Stimulated activated CD8-positive, alpha-beta memory T cell treated with anti-CD3 and anti-CD28 coated beads, Interleukin-4, amount 100 ng/mL, for 24 hours (primary cell): ENCODE data around the gene FERMT2.
"Not testable (repeated sequence)": the region's sequence is repeated elsewhere in the genome, so short reads cannot be mapped to it uniquely, and the experiment has no call there.

ENCODE experiments used
- DNase-seq: peaks from one replicate; pipeline ENCODE4 v3.0.0-alpha.2; 2020; ENCODE audit warnings: low read depth

FERMT2 gene

DNA sequence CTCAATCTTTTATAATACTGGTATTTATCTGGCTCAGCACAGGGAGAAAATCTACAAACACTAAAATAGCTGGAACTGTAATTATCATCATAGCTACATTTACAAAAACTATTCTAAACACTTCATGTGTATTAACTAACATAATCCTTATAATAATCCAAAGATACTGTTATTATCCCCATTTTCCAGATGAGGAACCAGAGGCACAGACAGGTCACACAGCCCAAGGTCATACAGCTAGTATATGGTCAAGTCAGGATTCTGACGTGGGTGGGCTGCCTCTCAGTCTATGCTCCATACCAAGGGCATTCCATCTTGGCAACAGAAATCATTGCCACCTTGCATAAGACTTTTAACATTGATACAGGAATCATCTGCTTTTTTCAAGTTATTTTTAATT lies 11.4 kb downstream of the FERMT2 start:
- no peak for DNase-seq

DNA sequence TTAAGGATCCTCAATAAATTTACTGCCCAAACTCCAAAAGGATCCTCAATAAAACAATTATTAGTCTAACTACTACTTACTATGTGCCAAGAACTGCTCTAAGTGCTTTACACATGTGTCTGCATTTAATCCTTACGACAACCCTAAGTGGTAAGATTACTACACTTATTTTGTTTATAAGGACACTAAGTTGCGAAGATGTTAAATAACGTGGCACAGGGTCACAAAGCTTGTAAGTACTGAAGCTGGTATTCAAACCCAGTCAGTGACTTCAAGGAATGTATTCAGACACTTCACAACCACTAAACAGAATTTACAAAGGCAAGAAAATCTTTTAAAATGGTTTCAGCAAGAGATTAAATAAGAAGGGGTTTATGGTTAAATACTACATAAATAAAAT lies 13.0 kb downstream of the FERMT2 start:
- DNase-seq: no peak

DNA sequence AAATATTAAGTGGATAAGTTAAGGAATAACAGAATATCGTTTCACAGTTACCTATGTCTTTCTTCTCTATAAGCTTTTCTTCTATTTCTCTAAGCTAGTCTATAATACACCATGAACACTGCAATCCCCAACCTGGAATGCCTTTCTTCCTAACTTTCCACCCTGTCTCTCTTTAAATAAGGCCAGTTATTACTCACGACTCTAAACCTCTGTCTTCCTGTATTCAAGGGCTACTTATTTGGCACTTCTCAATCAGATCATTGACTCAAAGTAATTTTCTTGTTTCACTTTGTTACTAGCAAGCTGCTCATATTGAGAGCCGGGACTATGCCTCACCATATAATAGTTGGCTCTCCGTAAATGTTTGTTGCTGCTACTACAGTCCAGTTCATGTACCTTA lies 13.5 kb downstream of the FERMT2 start:
- DNase-seq: no peak

DNA sequence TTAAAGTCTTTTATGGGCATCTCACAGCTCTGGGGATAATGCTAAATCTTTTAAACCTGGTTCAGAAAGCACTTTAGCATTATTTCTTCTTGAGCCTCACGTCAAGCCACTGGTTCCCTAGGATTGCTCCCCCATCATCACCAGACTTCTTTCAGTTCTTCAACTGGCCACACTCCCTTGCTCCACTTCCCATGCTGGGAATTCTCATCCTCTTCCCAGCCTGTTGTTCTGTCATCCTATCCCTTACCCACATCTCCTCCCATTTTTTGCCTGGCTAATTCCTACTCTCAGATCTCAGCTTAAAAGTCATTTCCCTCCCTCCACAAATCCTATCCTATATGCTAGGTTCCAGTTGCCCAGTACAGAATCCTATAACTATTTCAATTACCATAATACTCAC lies 14.4 kb downstream of the FERMT2 start:
- DNase-seq: no peak

DNA sequence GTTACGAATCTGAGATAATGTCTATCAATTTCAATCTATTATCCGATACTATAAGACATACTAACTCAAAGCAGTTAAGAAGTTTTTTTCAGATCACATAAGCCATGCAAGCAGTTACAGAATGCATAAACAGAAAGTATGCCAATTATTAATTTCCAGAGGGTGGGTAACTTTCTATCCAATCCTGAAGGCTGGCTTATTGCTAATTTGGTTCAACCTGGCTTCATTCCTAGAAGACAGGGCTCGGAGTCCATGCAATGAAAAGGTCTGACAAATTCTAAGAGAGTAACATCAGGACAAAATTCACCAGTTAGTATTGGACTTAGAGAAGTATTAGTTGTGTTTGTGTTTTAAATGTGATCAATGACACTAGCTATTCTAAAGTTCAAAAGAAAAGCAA lies 15.0 kb downstream of the FERMT2 start:
- DNase-seq: no peak

DNA sequence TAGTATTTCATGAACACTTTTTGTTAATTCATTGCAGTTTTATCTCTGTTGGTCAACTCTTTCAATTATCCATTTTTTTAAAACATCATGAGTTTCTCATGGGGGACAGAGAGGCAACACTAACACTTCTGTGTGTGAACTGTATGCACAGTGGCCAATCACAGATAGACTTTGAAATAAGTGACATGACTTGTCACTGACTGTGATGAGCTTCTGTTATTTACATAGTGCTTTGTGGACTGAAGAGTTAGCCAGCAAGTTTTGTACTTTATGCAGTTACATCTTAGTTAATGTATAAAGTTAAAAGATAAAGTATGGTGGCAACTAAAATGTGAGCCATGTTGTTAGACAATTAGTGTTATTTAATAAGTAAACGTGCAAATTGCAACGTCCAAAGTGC lies 16.1 kb downstream of the FERMT2 start:
- DNase-seq: no peak

DNA sequence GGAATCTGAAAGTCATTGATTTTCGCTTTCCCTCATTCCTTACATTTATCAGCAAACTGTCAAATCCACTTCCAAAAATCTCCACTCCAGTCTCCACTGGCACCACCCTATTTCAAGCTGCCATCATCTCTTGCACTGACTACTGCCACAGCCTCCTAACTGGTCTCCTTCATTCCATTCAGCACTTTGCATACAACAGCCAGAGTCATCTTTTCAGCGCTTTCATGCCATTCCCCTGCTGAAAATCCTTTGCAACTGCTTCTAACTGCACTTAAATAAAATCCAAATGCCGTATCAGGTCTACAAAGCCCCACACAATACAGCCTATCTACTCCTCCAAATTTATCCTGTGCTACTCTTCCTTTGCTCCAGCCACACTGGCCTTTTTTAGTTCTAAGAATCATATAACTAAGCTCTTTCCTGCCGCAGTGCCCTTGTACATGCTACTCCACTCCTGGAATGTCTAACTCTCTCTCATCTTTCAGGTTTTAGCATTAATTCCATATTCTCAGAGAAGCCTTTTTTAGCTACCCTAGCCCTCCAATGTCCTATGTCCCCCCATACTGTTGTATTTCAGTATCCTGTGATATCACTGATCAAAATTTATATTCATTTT lies 21.6 kb downstream of the FERMT2 start:
- no peak for DNase-seq

DNA sequence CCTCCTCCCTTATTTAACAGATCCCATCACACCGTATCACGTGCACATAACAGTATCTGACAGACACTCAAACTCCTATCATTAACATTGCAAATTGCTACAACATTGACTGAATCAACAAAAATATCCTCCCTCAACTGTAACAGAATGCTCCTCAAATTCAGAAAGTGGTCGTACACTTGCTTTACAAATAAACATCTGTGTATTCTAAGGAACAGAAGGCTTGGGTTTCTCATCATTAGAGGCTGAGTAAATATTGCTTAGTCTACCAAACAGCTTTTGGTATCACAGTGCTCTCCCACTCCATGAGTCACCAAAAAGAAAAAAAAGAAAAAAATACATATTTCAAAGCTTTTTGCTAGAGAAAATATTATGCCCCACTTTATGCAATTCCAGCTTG lies 23.9 kb downstream of the FERMT2 start:
- no peak for DNase-seq

DNA sequence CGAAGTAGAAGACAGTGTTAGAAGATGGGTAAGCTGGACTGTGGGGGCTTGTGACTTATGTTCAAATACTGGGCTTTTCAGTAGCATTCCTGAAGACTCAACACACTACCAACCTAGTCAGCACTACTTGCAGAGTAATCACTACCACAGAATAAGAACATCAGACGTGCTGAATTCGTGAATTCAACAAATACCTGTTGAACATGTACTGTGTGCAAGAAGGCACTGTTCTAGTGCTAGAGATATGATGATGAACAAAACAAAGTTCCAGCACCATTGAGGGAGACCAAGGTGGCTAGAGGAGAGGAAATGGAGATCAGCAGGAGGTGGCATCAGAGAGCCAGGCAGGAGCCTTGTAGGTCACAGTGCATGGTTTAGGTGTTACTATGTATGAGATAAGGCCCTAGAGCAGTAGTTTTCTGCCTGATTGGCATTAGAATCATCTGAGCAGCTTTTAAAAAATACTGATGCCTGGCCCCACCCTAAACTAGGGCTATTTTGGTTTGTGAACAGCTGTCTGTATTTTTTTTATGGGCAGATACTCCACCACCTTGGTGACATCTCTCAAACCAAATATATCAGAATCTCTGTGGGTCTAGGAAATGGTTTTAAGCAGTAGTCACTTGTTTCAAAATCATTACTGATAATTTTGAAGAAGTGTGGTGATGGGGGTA lies 26.8 kb downstream of the FERMT2 start:
- DNase-seq: no peak

DNA sequence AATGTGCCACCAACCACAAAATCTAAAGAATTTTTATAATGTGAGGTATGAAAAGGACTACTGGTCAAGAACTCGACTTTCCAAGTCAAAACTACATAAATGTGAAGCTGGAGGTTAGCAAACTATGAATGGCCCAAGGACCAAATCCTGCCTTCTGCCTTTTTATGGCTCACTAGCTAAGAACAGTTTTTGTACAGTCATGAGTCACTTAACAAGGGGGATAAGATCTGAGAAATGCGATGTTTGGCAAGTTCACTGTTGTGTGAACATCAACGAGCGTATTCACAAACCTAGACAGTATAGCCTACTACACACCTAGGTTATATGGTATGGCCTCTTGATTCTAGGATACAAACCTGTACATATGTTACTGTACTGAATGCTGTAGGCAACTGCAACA lies 28.2 kb downstream of the FERMT2 start:
- DNase-seq: no peak

DNA sequence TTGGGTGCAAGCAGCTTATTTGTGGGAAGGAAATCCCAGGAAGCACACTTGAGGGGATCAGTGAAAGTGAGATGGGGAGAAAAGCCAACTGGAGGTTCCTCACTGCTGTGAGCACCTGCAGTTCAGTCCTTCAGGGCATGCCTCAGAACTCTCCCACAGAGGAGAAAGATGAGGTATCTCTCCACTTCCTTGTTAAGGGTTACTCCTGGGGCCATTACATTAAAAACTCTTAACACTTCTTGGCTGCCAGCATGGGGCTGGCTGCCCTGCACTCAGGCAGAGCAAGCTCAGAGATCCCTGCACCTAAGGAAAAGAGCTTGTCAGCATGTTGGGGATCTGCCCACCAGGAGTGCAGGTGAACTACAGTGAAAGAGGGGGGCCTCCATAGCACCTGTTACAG lies 28.8 kb downstream of the FERMT2 start:
- DNase-seq: no peak

DNA sequence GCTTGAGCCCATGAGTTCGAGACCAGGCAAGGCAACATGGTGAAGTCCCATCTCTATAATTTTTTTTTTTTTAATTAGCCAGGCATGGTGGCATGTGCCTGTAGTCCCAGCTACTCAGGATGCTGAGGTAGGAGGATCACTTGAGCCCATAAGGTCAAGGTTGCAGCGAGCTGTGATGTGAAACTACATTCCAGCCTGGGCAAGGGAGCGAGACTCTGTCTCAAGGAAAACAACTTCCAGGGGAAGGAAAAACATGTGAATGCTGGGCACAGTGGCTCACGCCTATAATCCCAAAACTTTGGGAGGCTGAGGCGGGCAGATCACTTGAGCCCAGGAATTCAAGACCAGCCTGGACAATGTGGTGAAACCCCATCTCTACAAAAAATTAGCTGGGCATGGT lies 30.4 kb downstream of the FERMT2 start:
- DNase-seq: not testable (repeated sequence)

DNA sequence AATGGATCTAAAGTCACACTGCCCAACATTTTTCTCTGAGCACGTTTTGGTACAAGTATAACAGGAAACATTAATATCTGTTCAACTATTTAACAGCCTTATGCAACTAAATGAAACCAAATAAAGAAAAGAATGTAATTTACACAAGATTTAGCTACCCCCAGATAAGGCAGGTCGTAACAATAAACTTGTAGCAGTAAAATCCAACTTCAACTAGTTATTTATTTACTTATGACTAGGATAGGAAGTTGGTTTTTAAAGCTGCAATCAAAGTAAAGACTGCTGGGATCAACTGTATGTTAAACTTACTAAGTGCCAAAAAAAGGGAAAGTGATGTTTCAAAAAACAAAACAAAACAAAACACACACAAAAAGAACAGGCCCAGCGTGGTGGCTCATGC lies 30.9 kb downstream of the FERMT2 start:
- DNase-seq: no peak

DNA sequence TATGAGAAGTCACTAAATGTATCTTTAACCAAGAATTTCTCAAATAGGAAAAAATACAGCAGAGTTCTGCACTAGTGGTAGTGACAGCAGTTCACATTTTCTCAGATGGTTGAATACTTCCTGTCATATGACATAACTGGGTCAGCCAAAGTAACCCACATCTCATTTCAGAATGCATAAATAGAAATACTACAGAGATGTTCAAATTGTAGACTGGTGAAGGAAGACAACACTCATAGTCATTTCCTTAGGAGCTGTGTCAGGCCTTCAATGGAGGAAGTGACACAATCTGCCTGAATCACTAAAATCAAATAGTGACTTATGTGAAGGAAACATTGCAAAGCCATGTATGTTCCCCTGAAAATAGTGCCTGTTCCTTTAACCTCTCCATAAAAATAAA lies 32.4 kb downstream of the FERMT2 start:
- DNase-seq: no peak

DNA sequence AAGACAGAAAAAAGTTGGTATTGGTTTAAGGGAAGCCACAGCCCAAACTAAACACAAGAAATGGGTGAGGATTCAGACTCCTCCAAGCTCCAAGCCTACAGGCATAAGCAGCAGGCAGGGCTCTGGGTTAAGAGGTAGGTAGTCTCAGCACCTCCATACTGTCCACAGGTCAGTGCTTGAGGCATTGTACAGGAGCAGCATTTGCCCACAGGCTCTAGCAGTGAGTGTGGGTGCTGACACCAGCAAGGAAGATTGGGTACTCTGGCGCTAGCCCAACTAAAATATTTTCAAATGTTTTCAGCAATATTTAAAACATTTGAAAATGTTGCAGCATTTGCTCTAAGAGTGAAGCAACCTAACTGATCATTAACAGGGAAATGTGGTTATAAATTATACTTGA lies 33.1 kb downstream of the FERMT2 start:
- no peak for DNase-seq

DNA sequence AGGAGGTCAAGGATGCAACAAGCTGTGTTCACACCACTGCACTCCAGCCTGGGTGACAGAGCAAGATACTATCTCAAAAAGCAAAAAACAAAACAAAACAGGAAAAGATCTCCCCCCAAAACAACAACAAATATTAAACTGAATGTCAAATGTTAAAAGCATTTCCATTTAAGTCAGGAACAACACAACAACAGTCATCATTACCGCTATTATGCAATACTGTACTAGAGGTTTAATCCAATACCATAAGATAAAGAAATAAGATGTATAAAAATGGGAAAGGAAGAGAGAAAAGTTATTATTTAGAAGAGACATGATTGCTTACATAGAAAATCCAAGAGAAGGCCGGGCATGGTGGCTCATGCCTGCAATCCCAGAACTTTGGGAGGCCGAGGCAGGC lies 36.6 kb downstream of the FERMT2 start:
- no peak for DNase-seq

DNA sequence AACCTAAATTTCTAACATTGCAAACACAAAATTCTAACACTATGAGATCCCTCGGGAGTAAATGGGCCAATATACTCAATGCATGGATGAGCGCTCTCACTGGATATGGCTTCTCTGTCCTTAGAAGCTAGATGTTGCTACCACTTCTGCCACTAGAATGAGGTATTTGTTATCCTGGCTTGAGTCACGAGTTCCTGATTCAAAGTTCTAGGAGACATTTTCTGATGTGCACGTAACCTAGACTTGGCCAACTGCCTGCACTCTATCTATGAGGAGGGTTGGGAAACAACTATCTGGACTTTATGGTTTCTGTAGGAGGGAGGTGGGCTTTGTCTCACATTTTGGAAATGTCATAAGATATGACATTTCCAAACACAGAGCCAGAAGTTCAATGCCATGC lies 37.6 kb downstream of the FERMT2 start:
- DNase-seq: no peak

DNA sequence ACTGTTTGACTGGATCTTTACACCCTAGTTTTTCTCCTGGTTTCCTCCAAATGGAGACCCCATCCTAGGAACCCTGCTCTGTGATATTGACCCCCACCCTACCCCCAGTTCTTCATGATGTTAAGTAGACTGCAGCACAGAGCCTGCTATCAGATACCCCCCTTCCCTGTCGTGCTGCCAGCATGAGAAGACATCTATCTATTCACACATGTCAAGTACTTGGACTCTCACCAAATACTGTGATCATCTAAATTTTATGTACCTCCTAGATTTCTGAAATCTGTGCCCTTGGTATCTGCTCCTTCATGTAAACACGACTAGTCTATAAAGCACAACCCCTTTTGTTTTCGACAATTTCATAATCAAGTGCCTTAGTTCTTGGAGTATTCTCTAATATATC lies 38.9 kb downstream of the FERMT2 start:
- DNase-seq: no peak

DNA sequence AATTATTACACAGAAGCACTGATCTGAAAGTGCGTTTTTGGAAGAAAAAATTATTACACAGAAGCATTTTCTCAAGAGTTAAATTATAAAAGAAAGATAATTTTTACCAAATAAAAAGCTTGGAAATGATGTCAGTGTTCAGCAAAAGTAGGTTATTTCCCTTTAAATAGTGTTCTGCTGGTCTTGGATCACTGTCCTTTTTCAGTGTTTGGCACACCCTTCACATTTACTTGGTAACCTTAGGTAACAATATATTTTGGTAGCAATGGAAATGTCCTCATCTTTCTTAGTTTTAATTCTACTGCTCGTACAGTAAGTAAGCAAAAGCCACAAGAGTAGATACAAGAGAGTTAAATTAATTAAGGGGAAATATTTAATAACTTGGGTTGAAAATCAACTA lies 40.3 kb downstream of the FERMT2 start:
- no peak for DNase-seq

DNA sequence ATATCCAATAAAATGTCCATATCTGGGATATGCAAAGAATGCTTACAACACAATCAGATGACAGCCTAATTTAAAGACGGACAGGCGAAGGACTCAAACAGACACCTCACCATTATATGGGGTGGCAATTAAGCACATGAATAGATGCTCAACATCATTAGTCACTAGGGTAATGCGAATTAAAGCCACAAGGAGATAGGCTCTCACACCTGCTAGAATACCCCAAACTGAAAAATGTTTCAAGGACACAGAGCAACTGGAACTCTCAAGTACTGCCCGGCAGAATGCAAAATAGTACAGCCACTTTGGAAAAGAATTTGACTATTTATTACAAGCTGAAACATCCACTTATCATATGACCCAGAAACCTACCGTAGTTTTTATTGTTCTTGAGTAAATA lies 42.9 kb downstream of the FERMT2 start:
- no peak for DNase-seq

DNA sequence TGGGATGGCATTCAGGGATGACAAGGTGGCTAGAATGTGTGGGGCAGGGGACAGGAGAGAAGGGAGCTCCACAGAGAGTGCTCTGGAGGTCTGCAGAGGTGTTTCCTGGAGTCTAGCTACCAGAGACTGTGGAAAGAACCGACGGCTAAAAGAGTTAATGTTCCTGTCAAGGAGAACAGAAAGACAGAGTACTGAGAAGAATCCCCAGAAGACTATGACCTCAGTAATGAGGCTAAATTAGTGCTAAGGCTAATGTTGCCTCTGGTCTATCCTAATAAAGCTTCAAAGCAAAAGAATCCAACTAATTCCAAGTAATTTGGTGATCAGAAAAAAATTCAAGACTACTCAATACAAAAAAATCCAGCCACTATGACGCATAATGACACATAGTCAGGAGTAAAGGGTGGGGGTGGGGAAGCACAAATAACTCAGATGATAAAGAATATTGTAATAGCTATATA lies 44.7 kb downstream of the FERMT2 start:
- no peak for DNase-seq

DNA sequence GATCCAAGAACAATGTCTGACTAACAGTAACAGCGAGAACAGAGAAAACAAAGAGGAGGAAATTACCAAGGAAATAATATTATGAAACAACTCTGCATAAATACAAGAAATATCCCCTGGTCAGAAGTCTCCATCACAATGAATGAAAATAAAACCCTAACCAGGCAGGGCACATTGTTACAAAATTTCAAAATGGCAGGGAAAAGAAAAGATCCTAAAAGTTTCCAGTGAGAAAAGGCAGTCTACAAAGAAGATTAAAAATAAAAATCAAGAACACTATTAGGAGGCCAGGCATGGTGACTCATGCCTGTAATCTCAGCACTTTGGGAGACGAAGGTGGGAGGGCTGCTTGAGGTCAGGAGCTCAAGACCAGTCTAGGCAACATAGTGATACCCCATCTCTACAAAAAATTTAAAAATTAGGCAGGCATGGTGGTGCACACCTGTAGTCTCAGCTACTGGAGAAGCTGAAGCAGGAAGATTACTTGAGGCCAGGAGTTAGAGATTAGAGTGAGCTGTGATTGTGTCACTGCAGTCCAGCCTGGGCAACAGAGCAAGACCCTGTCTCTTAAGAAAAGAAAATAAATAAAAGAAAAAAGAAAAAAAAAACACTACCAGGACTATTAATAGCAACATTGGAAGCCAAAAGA lies 47.8 kb downstream of the FERMT2 start:
- DNase-seq: no peak

DNA sequence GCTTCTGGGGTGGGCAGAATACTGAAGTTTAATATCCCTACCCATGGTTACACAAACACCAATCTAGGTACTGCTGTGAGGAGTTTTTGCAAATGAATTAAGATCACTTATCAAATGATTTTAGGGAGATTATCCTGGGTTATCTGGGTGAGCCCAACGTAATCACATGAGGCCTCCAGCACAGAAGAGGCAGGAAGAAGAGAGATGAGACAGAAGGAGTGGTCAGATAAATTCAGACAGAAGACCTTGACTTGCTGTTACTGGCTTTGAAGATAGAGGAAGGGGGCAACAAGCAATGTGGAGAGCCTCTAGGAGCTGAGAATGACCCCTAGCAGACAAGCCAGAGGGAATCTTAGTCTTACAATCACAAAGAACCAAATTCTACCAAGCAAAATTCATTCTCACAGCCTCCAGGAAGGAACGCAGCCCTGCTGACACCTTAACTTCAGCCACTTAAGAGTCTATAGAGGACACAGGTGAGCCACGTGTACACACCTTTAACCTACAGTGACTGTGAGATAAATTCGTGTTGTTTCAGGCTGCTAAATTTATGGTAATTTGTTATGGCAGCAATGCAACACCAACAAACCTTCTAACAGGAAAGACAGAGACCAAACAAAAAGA lies 49.4 kb downstream of the FERMT2 start:
- no peak for DNase-seq
